ENCODE results near the gene SUPT5H. TPM values are rescaled to one million over a fixed set of nuclear protein-coding genes. Genes with fewer than 3 reads are reported as not detected.

The SUPT5H gene
- total RNA-seq, 3 donors from 2014 or later (not counting 1 experiment from before 2014, with no cell fraction given), result 228 to 256 (median 230) TPM

- H3K9me3 Mint-ChIP-seq, result no peaks in the 10 kb centered on the region
- peaks cover 55 to 59% of the 10 kb centered on the region in 2 donors for H3K27me3 Mint-ChIP-seq (ENCODE audit: low read depth in 2 of 2)
- H3K36me3 Mint-ChIP-seq, result no peaks in the 10 kb centered on the region
- peaks cover 19 to 37% of the 10 kb centered on the region in 2 donors for H3K4me1 Mint-ChIP-seq
- H3K9me3 ChIP-seq (ENCODE audit: control insufficient read depth, insufficient read depth, low read length), result no peaks in the 10 kb centered on the region
- peaks cover 38% of the 10 kb centered on the region for H3K27me3 ChIP-seq (ENCODE audit: control insufficient read depth, insufficient read depth, low read length)
- H3K27ac ChIP-seq (ENCODE audit: low read length), result no peak overlapping the region
- H3K27ac Mint-ChIP-seq, result no peak overlapping the region
- TF ChIP-seq, protein P1, sequence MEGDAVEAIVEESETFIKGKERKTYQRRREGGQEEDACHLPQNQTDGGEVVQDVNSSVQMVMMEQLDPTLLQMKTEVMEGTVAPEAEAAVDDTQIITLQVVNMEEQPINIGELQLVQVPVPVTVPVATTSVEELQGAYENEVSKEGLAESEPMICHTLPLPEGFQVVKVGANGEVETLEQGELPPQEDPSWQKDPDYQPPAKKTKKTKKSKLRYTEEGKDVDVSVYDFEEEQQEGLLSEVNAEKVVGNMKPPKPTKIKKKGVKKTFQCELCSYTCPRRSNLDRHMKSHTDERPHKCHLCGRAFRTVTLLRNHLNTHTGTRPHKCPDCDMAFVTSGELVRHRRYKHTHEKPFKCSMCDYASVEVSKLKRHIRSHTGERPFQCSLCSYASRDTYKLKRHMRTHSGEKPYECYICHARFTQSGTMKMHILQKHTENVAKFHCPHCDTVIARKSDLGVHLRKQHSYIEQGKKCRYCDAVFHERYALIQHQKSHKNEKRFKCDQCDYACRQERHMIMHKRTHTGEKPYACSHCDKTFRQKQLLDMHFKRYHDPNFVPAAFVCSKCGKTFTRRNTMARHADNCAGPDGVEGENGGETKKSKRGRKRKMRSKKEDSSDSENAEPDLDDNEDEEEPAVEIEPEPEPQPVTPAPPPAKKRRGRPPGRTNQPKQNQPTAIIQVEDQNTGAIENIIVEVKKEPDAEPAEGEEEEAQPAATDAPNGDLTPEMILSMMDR (IDR thresholded peaks at IDR 0.05), result no peak
- peaks cover 26% of the 10 kb centered on the region for H3K4me1 ChIP-seq (ENCODE audit: control insufficient read depth, insufficient read depth, low read length)
- no peak overlapping the region for H3K4me3 Mint-ChIP-seq
- DNase-seq (no peak), ATAC-seq (no peak)
- 48% methylated on average over 2 of the region's 4 CpGs for WGBS (ENCODE audit: insufficient coverage)
- H3K36me3 ChIP-seq (ENCODE audit: control insufficient read depth, insufficient read depth, low read length), result no peaks in the 10 kb centered on the region
- intact Hi-C loops (cut with micrococcal nuclease), result no loop called here
- H3K4me3 ChIP-seq (ENCODE audit: low read length), result no peak overlapping the region
Observed at GRCh38 chr19:39500543-39500942, 55.2 kb downstream of the SUPT5H start.

GRCh38 chr19:39501340-39501739, 56.0 kb downstream of the SUPT5H start:
- H3K27me3 Mint-ChIP-seq (ENCODE audit: low read depth in 2 of 2), result peaks cover 54 to 61% of the 10 kb centered on the region in 2 donors
- no peaks in the 10 kb centered on the region for H3K36me3 Mint-ChIP-seq
- Histone ChIP-seq H3K9me3 (ENCODE audit: control insufficient read depth, insufficient read depth, low read length) (no peaks in the 10 kb centered on the region), H3K4me3 (ENCODE audit: low read length) (no peak overlapping the region), H3K36me3 (ENCODE audit: control insufficient read depth, insufficient read depth, low read length) (no peaks in the 10 kb centered on the region), H3K27me3 (ENCODE audit: control insufficient read depth, insufficient read depth, low read length) (peaks cover 39% of the 10 kb centered on the region), H3K27ac (ENCODE audit: low read length) (no peak overlapping the region), H3K4me1 (ENCODE audit: control insufficient read depth, insufficient read depth, low read length) (peaks cover 26% of the 10 kb centered on the region)
- no peak overlapping the region for H3K4me3 Mint-ChIP-seq
- intact Hi-C loops (cut with micrococcal nuclease), result no loop called here
- H3K9me3 Mint-ChIP-seq, result no peaks in the 10 kb centered on the region
- ATAC-seq (no peak), DNase-seq (no peak)
- TF ChIP-seq, protein P1 (IDR thresholded peaks at IDR 0.05), result no peak
- H3K4me1 Mint-ChIP-seq, result peaks cover 19 to 39% of the 10 kb centered on the region in 2 donors
- WGBS (ENCODE audit: insufficient coverage), result 73% methylated on average over 5 of the region's 5 CpGs
- H3K27ac Mint-ChIP-seq, result no peak overlapping the region

GRCh38 chr19:39502640-39503417, 57.4 kb downstream of the SUPT5H start:
- H3K27me3 ChIP-seq (ENCODE audit: control insufficient read depth, insufficient read depth, low read length), result peaks cover 39% of the 10 kb centered on the region
- no peaks in the 10 kb centered on the region for H3K36me3 Mint-ChIP-seq
- intact Hi-C loops (cut with micrococcal nuclease), result no loop called here
- H3K4me3 Mint-ChIP-seq, result no peak overlapping the region
- H3K36me3 ChIP-seq (ENCODE audit: control insufficient read depth, insufficient read depth, low read length), result no peaks in the 10 kb centered on the region
- H3K27ac ChIP-seq (ENCODE audit: low read length), result no peak overlapping the region
- peaks cover 33% of the 10 kb centered on the region for H3K4me1 ChIP-seq (ENCODE audit: control insufficient read depth, insufficient read depth, low read length)
- peaks cover 19 to 49% of the 10 kb centered on the region in 2 donors for H3K4me1 Mint-ChIP-seq
- whole genome bisulfite sequencing (ENCODE audit: insufficient coverage), result 18% methylated on average over 69 of the region's 69 CpGs
- H3K9me3 Mint-ChIP-seq, result no peaks in the 10 kb centered on the region
- peak; percentile 77 to 92 for DNase-seq
- H3K9me3 ChIP-seq (ENCODE audit: control insufficient read depth, insufficient read depth, low read length), result no peaks in the 10 kb centered on the region
- peak; percentile 84 to 93 (median 91) for ATAC-seq
- no peak overlapping the region for H3K4me3 ChIP-seq (ENCODE audit: low read length)
- TF ChIP-seq, protein P1 (IDR thresholded peaks at IDR 0.05), result peak; percentile 90
- H3K27me3 Mint-ChIP-seq (ENCODE audit: low read depth in 2 of 2), result peaks cover 60 to 64% of the 10 kb centered on the region in 2 donors
- H3K27ac Mint-ChIP-seq, result peak overlapping the region in 1 of 2 donors; percentile 8
